ENCODE measurements around the gene ABCB6. TPM values are rescaled to one million over a fixed set of nuclear protein-coding genes. Genes with fewer than 3 reads are reported as not detected.
A peak's percentile ranks its signal among the peaks of the same experiment; 100 is the strongest.

ABCB6 gene
- total RNA-seq, 3 donors from 2014 or later, result 6.7 to 21.3 (median 10.4) TPM

- ATAC-seq (no peak), DNase-seq (no peak)
- no peaks in the 10 kb centered on the region for H3K36me3 ChIP-seq (ENCODE audit: low read depth)
- no peak for TF ChIP-seq CTCF (IDR thresholded peaks at IDR 0.05)
- no peaks in the 10 kb centered on the region for H3K9me3 ChIP-seq
- H3K4me1 ChIP-seq (ENCODE audit: low read depth), result peaks cover 59% of the 10 kb centered on the region
- intact Hi-C loops (cut with DNase I, micrococcal nuclease), result no loop called here
- no peak overlapping the region for H3K4me3 ChIP-seq
Measured at GRCh38 chr2:219251656-219252055, 32.9 kb upstream of the ABCB6 start.

GRCh38 chr2:219250049-219250781 is 31.5 kb upstream of the ABCB6 start:
- DNase-seq (peak in 2 of 3 donors; percentile 41 to 61), ATAC-seq (no peak)
- no peaks in the 10 kb centered on the region for H3K36me3 ChIP-seq (ENCODE audit: low read depth)
- no peak overlapping the region for H3K4me3 ChIP-seq
- peaks cover 63% of the 10 kb centered on the region for H3K4me1 ChIP-seq (ENCODE audit: low read depth)
- no peaks in the 10 kb centered on the region for H3K9me3 ChIP-seq
- no peak for TF ChIP-seq CTCF (IDR thresholded peaks at IDR 0.05)
- intact Hi-C loops (cut with DNase I, micrococcal nuclease), result no loop called here

GRCh38 chr2:219249203-219249980 is 30.6 kb upstream of the ABCB6 start:
- DNase-seq (peak; percentile 90 to 96 (median 90)), ATAC-seq (peak; percentile 70)
- intact Hi-C loops (cut with DNase I, micrococcal nuclease), result no loop called here
- no peak for TF ChIP-seq CTCF (IDR thresholded peaks at IDR 0.05)
- H3K9me3 ChIP-seq, result no peaks in the 10 kb centered on the region
- no peaks in the 10 kb centered on the region for H3K36me3 ChIP-seq (ENCODE audit: low read depth)
- no peak overlapping the region for H3K4me3 ChIP-seq
- peaks cover 64% of the 10 kb centered on the region for H3K4me1 ChIP-seq (ENCODE audit: low read depth)

GRCh38 chr2:219248845-219249202 is 30.1 kb upstream of the ABCB6 start:
- DNase-seq (no peak), ATAC-seq (no peak)
- no peaks in the 10 kb centered on the region for H3K36me3 ChIP-seq (ENCODE audit: low read depth)
- no peak for TF ChIP-seq CTCF (IDR thresholded peaks at IDR 0.05)
- H3K4me3 ChIP-seq, result no peak overlapping the region
- intact Hi-C loops (cut with DNase I, micrococcal nuclease), result no loop called here
- no peaks in the 10 kb centered on the region for H3K9me3 ChIP-seq
- peaks cover 63% of the 10 kb centered on the region for H3K4me1 ChIP-seq (ENCODE audit: low read depth)

- Histone ChIP-seq H3K4me3 (no peak overlapping the region), H3K36me3 (ENCODE audit: low read depth) (no peaks in the 10 kb centered on the region), H3K9me3 (no peaks in the 10 kb centered on the region), H3K4me1 (ENCODE audit: low read depth) (peaks cover 63% of the 10 kb centered on the region)
- intact Hi-C loops (cut with DNase I, micrococcal nuclease), result no loop called here
- TF ChIP-seq CTCF (IDR thresholded peaks at IDR 0.05), result no peak
- ATAC-seq, result peak; percentile 5
- peak in 1 of 3 donors; percentile 64 for DNase-seq
Measured at GRCh38 chr2:219247678-219248642, 29.2 kb upstream of the ABCB6 start.

Measured in mucosa of descending colon (tissue), 3 donors.